Activated CD8-positive, alpha-beta memory T cell treated with anti-CD3 and anti-CD28 coated beads, Interleukin-2, amount 50 U/mL, for 4 hours (primary cell): Measurements from ENCODE around the gene SETD3.

Source experiments
- DNase-seq: peaks from one replicate; pipeline ENCODE4 v3.0.0-alpha.2; 2020

Gene SETD3

GRCh38 chr14:99387880-99388279 is 92.8 kb downstream of the SETD3 start:
- no peak for DNase-seq

GRCh38 chr14:99384450-99385417 is 95.9 kb downstream of the SETD3 start:
- DNase-seq: no peak

- no peak for DNase-seq
These were observed 96.9 kb downstream of the SETD3 start for GRCh38 chr14:99383472-99384449.

- DNase-seq: no peak
These were observed 97.7 kb downstream of the SETD3 start for GRCh38 chr14:99382781-99383471.

- no peak for DNase-seq
These were observed 98.6 kb downstream of the SETD3 start for GRCh38 chr14:99382071-99382470.

- DNase-seq: no peak
These were observed 99.0 kb downstream of the SETD3 start for GRCh38 chr14:99381688-99382060.

GRCh38 chr14:99380991-99381687 is 99.5 kb downstream of the SETD3 start:
- no peak for DNase-seq

- no peak for DNase-seq
These were observed 100.3 kb downstream of the SETD3 start for GRCh38 chr14:99380402-99380801.

- DNase-seq: no peak
These were observed 101.9 kb downstream of the SETD3 start for GRCh38 chr14:99378782-99379214.

- no peak for DNase-seq
These were observed 102.7 kb downstream of the SETD3 start for GRCh38 chr14:99377951-99378350.

- no peak for DNase-seq
These were observed 105.7 kb downstream of the SETD3 start for GRCh38 chr14:99374964-99375363.

- no peak for DNase-seq
These were observed 116.9 kb downstream of the SETD3 start for GRCh38 chr14:99363616-99364290.

- DNase-seq: no peak
These were observed 117.6 kb downstream of the SETD3 start for GRCh38 chr14:99363051-99363450.

GRCh38 chr14:99361596-99362215 is 119.0 kb downstream of the SETD3 start:
- no peak for DNase-seq

GRCh38 chr14:99360774-99361595 is 119.7 kb downstream of the SETD3 start:
- DNase-seq: no peak

GRCh38 chr14:99359906-99360305 is 120.8 kb downstream of the SETD3 start:
- no peak for DNase-seq

GRCh38 chr14:99357916-99358390 is 122.7 kb downstream of the SETD3 start:
- DNase-seq: no peak

- DNase-seq: no peak
These were observed 123.3 kb downstream of the SETD3 start for GRCh38 chr14:99357151-99357915.

- no peak for DNase-seq
These were observed 124.5 kb downstream of the SETD3 start for GRCh38 chr14:99356031-99356608.
